HFFc6 (cell line): ENCODE results near the gene ANKDD1B. TPM values are rescaled to one million over a fixed set of nuclear protein-coding genes. Genes with fewer than 3 reads are reported as not detected.

Experiments
- DNase-seq: peaks from one replicate; pipeline ENCODE4 v3.0.0-alpha.2; 2018
- H3K27ac Mint-ChIP-seq: 2 replicates; pipeline ENCODE4 v1.8.0; 2020; ENCODE audit warnings: mild to moderate bottlenecking, mixed read lengths
- H3K27me3 Mint-ChIP-seq: 2 replicates; pipeline ENCODE4 v1.8.0; 2021; ENCODE audit warnings: mild to moderate bottlenecking, moderate library complexity, mixed read lengths; ENCODE audit not compliant: insufficient read depth
- H3K36me3 Mint-ChIP-seq: 2 replicates; pipeline ENCODE4 v1.8.0; 2021; ENCODE audit warnings: low read depth, mixed read lengths
- H3K4me1 Mint-ChIP-seq: 2 replicates; pipeline ENCODE4 v1.8.0; 2020; ENCODE audit warnings: low read depth, mixed read lengths
- H3K4me3 Mint-ChIP-seq: 2 replicates; pipeline ENCODE4 v1.8.0; 2020; ENCODE audit warnings: mild to moderate bottlenecking, moderate library complexity, mixed read lengths
- H3K9me3 Mint-ChIP-seq: 2 replicates; pipeline ENCODE4 v1.8.0; 2020; ENCODE audit warnings: mild to moderate bottlenecking, mixed read lengths
- CTCF ChIP-seq: fragments of 200-600 bp; sonication (generic); IDR thresholded peaks from 2 replicates; pipeline ENCODE4 v1.5.0; 2021; ENCODE audit warnings: antibody characterized with exemption, mild to moderate bottlenecking
- total RNA-seq, 6 experiments: library from RNA; stranded (reverse); fragmentation: NEBNext Ultra II Directional; extraction: Animal tissue kit (Norgen Biotek cat#: 25700); gene quantifications; 2 replicates in 1 of 6; 3 replicates in 5 of 6; pipeline ENCODE4 v1.2.3, GENCODE V29; 2021

The ANKDD1B gene
- total RNA-seq, 6 experiments from 2014 or later, result 0.09 to 0.17 (median 0.14) TPM; not detected in 1

- H3K27me3 Mint-ChIP-seq, result no peaks in the 10 kb centered on the region
- no peaks in the 10 kb centered on the region for H3K36me3 Mint-ChIP-seq
- no peaks in the 10 kb centered on the region for H3K9me3 Mint-ChIP-seq
- H3K27ac Mint-ChIP-seq, result no peak overlapping the region
- no peak for TF ChIP-seq CTCF
- no peak overlapping the region for H3K4me3 Mint-ChIP-seq
- H3K4me1 Mint-ChIP-seq, result peaks cover 2% of the 10 kb centered on the region; the same call in 1 of the 2 replicates
- DNase-seq, result no peak
Observed at GRCh38 chr5:75675783-75676182, 64.5 kb downstream of the ANKDD1B start.

- TF ChIP-seq CTCF, result no peak
- H3K4me1 Mint-ChIP-seq, result peaks cover 18% of the 10 kb centered on the region
Observed at GRCh38 chr5:75677607-75678006, 66.4 kb downstream of the ANKDD1B start.

GRCh38 chr5:75678155-75678554 is 66.9 kb downstream of the ANKDD1B start:
- no peak for DNase-seq
- H3K27me3 Mint-ChIP-seq, result no peaks in the 10 kb centered on the region
- H3K36me3 Mint-ChIP-seq, result no peaks in the 10 kb centered on the region; the same call in 1 of the 2 replicates
- H3K4me1 Mint-ChIP-seq, result peaks cover 18% of the 10 kb centered on the region
- no peak overlapping the region for H3K4me3 Mint-ChIP-seq
- no peaks in the 10 kb centered on the region for H3K9me3 Mint-ChIP-seq
- H3K27ac Mint-ChIP-seq, result no peak overlapping the region
- TF ChIP-seq CTCF, result no peak

More at GRCh38 chr5:75677607-75678006, 66.4 kb downstream of the ANKDD1B start:
- H3K27me3 Mint-ChIP-seq, result no peaks in the 10 kb centered on the region
- H3K27ac Mint-ChIP-seq, result no peak overlapping the region
- H3K9me3 Mint-ChIP-seq, result no peaks in the 10 kb centered on the region
- no peaks in the 10 kb centered on the region for H3K36me3 Mint-ChIP-seq
- no peak overlapping the region for H3K4me3 Mint-ChIP-seq
- DNase-seq, result no peak

GRCh38 chr5:75681125-75681830 is 70.0 kb downstream of the ANKDD1B start:
- TF ChIP-seq CTCF, result peak; percentile 93
- Mint-ChIP-seq H3K4me1 (peaks cover 18% of the 10 kb centered on the region), H3K4me3 (peak overlapping the region; percentile 78), H3K36me3 (no peaks in the 10 kb centered on the region; the same call in 1 of the 2 replicates), H3K27me3 (no peaks in the 10 kb centered on the region), H3K9me3 (no peaks in the 10 kb centered on the region), H3K27ac (no peak overlapping the region; the same call in 1 of the 2 replicates)
- DNase-seq, result peak; percentile 32

- H3K9me3 Mint-ChIP-seq, result no peaks in the 10 kb centered on the region
- H3K36me3 Mint-ChIP-seq, result no peaks in the 10 kb centered on the region; the same call in 1 of the 2 replicates
- no peak for DNase-seq
- H3K4me1 Mint-ChIP-seq, result peaks cover 18% of the 10 kb centered on the region
- no peaks in the 10 kb centered on the region for H3K27me3 Mint-ChIP-seq
- no peak overlapping the region for H3K27ac Mint-ChIP-seq
- no peak overlapping the region for H3K4me3 Mint-ChIP-seq
- TF ChIP-seq CTCF, result no peak
Observed at GRCh38 chr5:75685141-75685540, 73.9 kb downstream of the ANKDD1B start.
